HG03196 (cell line): ENCODE measurements around the gene CARTPT.

ENCODE experiments used
- ATAC-seq: cut with Tn5 transposase; IDR thresholded peaks from one replicate; pipeline ENCODE4 v1.9.1; 2021; ENCODE audit not compliant: unreplicated experiment

Gene CARTPT

DNA sequence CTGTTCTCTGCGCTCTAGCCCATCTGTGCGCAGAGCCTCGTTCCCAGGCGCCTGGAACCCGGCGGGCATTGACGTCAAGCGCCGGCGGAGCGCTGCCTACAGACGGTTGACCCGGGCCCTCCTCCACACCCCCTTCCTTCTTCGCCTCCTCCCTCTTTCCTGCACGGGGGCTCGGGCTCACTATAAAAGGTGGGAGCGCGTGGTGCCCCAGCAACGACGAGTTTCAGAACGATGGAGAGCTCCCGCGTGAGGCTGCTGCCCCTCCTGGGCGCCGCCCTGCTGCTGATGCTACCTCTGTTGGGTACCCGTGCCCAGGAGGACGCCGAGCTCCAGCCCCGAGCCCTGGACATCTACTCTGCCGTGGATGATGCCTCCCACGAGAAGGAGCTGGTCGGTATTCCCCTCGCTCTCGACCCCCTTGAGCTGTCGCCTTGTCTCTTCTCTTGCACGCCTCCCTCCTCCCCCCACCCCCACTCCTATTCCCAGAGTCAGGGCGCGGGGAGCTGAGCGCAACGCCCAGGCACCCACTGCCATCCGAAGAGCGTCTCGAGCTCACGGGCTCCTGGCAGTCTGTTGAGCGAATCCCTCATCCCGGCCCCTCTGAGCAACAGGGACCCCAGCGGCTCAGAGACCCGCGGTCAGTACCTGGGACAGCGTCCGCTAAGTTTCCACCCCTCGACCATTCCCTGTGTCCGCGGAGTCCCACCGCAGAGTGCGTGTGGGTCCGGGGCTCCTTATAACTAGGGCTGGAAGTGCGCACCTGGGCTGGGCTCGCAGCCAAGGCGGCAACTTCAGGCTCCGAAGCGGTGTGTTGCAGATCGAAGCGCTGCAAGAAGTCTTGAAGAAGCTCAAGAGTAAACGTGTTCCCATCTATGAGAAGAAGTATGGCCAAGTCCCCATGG is at the start of gene CARTPT:
Gene CARTPT (plus strand): TSS at position 213 of the 902 bp plus-strand sequence. CDS start 19 bp downstream, at position 232.
- no peak for ATAC-seq

DNA sequence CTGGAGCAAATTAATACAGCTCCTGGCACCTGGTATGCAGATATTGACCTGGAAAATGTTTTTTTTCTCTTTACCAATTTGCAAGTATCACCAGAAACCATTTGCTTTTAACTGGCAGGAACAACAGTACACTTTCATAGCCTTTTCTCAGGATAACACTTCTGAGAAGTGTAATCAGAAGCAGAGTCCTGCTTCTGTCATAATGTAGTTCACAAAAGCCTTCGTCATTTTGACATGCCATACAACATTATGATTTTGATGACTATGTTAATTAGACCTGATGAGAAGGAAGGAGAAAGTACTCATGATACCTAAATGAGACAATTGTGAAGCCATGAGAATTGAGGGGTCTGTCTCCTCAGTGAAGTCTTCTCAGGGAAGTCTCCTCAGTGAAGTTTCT is 41.1 kb upstream of the CARTPT start:
- no peak for ATAC-seq

DNA sequence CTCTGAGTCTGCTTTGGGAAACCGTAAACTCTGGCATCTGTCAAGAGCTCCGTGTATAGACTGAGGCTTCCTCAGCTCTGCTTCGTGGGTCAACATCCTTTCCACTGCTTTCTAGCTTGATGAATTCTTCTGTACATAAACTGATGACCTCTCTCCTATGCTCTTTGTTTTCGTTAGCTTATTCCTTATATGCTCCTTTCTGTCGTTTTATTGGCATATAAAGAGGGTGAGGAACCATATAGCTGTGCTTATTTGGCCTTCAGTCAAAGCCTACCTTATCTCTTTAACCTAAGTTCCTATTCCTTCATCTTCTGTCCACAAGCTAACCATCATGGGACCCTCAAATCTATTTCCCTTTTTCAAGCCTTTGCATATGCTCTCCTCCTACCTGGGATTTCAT is 39.4 kb upstream of the CARTPT start:
- no peak for ATAC-seq

DNA sequence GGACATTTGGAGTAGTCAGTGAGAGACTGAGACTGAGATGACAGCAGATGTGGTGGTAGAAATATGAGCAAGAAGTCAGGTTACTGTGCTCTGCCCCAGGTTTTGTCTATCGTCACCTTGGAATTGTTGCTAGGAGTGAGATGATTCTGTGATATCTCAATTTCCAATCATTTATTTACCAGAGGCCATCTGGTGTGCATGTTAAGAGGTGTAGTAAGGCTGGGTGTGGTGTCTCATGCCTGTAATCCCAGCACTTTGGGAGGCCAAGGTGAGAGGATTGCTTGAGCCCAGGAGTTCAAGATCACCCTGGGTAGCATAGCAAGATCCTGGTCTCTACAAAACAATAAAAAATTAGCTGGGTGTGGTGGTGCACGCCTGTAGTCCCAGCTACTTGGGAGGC is 38.6 kb upstream of the CARTPT start:
- ATAC-seq = no peak

DNA sequence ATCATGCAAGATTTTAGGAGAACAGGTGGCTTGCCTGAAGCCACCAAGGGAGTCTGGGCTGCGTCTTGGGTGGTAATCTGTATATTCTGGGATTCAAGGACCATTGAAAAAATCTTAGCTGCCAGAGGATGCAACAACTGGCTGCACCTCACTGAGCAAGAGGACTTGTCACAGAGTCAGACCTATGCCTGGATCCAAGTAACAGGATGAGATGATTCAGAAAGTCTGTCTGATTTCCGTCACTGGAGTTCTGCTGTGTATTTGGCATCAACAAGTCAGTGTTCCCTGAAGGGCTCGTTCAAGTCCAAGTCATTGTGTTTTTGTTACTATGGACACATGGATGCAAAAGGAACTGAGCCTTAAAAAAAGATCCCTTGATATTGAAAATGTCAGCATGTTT is 37.8 kb upstream of the CARTPT start:
- ATAC-seq = no peak

DNA sequence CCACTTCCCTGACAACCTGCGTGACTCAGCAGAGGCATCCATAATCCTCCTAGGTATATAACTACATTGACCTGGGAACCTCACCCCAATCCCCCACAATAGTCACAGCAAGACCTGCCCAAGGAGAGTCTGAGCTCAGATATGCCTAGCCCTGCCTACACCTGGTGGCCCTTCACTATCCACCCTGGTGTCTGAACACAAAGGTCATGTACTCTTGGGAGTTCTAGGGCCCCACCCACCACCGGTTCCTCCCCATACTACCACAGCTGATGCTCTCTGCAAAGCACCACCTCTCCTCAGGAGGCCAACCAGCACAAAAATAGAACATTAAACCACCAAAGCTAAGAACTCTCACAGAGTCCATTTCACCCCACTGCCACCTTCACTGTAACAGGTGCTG is 34.8 kb upstream of the CARTPT start:
- ATAC-seq = no peak

DNA sequence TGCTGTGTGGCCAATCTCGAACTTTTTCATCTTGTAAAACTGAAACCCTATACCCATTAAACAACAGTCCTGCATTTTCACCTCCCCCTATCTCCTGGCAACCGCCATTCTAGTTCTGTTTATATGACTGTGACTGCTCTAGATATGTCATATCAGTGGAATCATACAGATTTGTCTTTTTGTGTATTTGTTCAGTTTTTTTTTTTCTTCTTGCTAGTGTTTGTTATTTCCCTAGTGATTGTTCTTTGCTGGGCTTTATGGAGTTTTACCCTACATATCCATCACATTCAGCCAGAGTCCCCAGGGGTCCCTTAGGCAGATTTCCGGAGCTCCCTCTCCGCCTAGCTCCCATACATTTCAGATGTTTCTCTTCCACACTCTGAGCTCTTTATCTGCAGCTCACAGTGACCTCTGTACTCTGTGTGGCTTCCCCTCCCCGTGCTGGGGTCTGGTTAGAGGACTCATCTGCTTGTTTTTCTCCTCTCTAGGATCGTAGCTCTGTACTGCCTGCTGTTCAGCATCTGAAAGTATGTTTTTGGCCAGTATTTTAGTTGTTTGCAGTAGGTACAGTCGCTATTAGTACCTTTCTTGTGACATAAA is 25.1 kb upstream of the CARTPT start:
- ATAC-seq = no peak

DNA sequence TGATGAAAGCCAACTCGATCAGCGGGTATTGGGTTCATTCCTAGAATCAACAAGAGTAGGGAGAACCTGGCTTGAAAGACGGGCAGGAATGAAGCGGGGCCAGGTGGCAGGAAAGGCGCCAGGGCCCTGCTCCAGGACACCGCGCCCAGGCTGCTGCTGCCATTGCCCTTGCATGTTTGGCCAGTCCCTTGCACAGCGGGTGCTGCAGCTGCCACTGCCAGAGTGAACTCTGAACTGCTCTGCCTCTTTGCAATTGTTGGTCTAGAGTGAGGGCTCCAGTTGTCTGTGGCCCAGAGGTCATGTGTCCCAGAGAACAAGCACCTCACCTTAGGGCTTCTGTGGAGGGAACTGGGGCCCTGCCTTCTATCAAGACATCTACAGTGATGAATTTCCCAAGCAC is 24.0 kb upstream of the CARTPT start:
- no peak for ATAC-seq

DNA sequence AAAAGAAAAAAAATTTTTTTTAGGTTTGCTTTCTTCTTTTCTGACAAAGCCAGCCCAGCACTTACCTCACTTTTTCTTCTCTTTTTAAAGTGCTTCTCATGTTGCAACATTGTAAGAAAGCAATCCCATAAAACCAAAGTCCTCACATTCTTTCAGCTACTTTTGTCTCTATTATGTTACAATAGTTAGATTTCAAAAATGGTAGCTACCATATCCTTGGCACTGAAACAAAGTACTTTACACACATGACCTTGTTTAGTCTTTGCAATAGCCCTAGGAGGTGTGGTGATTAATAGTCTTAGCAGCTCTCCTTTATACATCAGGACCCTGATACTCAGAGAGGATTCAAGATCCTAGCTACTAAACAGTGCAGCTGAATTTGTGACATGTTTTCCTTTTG is 23.5 kb upstream of the CARTPT start:
- ATAC-seq = no peak

DNA sequence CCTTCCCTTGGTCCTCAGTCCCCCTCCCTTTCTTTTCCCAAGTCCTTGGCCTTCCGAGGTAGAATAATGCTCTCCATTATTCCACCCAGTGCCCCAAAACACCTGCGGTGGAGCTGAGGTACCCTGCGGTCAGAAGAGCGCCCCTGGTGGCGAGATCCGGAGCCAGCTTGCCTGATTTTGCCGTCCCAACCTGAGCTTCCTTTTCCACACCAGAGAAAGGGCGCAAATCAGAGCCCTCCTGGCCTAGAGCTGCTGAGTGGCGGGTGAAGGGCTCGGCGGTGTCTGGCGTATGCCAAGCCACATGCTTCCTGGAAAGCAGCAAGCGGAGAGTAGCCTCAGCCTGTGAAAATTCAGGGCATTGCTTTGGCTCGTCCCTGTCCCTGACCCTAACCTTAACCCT is 21.1 kb upstream of the CARTPT start:
- no peak for ATAC-seq

DNA sequence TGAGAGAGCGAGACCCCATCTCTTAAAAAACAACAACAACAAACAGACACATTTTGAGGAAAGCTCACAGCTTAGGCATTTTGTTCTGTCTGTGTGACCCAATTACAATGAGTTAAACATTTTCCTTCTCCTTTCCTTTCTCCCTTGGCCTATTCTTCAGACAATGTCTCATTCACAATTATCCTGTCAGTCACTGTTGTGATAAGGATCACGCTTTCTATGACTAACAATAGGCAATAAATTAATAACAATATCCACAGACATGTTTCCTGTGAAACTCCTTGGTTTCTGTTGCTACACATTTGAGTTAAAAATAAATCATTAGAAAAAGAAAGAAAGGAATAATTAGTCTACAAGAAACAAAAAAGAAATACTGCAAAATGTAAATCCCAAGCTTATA is 19.8 kb upstream of the CARTPT start:
- ATAC-seq = no peak

DNA sequence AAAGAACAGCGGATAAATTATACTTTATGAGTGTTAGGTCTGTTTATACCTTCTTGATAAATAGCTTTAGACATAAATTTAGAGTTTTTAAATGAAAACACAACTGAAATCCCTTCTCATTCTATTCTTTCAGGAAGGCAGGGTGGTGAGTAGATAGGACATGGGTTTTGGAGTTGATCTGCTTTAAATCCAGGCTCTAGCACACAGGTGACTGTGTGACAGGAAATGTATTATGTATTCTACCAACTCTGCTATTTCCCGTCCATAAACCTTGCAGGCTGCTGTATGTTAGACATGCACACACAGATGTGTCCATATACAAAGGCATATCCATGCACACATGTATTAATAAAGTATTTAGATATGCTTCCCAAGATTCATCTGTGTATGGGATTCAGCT is 19.3 kb upstream of the CARTPT start:
- no peak for ATAC-seq

DNA sequence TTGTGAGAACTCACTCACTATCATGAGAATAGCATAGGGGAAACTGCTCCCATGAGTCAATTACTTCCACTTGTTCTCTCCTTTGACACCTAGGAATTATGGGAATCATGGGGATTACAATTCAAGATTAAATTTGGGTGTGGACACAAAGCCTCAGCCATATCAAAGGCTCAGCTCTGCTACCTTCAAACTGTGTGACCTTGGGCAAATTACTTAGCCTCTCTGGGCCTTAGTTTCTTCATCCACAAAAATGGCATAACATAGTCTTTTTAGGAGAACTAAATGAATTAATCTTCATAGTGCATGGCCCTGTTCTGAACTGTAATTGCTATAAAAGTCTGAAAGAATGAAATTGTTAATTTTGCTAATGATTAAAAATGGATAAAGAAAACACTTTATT is 18.3 kb upstream of the CARTPT start:
- ATAC-seq = no peak

DNA sequence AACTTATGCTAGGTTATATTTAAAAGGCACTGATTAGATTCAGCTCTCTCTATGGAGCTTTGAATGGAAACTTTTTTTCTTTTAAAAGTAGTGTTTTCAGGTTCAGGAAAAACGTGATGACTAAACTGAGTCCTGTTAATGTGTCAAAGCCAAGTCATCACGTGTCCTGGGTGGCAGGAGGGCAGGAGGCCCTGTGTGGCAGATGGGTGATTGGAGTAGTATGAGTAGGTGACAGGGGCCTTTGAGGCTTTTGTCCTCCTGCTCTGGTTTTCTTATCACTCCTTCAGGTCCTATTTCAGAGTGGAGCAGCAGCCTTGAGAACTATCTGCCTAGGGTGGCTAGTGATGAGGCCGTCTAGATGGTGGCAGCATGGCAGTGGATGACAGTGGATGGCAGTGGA is 17.7 kb upstream of the CARTPT start:
- ATAC-seq = no peak

DNA sequence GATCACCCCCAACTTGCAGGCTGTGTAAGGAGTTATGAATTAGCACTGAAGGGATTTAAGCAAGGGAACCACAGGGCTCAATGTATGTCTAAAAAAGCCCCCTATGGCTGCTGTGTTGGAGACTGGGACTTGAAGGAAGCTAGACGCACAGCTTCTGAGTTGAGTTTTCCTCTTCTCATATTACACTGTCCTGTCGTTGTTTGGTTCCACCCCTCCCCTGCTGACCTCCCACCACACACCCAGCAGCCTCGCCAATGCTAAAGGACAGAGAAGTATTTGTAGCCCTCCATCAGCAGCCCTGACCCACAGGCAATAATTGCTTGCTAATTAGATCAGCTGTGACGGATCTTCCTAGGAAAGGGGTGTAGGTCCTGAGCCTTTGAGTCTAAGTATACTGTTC is 15.1 kb upstream of the CARTPT start:
- no peak for ATAC-seq

DNA sequence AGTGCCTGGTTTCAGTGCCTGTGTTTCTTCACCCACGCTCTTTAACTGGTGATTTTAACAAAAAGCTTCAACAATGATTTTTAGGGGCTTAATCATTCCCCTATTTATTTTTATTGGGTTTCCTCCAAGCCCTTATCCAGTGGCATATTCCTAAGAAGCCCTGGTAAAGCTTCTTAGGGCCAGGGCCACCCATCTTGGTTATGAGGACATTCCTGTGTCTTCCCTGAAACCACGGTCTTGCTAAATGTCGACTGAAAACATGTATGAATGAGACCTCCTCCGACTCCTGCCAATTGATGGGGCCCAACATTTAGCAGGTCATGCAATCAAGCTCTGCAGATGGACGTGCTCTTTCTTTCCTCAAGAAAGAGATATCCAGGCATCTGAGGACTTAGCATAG is 13.7 kb upstream of the CARTPT start:
- ATAC-seq = no peak

DNA sequence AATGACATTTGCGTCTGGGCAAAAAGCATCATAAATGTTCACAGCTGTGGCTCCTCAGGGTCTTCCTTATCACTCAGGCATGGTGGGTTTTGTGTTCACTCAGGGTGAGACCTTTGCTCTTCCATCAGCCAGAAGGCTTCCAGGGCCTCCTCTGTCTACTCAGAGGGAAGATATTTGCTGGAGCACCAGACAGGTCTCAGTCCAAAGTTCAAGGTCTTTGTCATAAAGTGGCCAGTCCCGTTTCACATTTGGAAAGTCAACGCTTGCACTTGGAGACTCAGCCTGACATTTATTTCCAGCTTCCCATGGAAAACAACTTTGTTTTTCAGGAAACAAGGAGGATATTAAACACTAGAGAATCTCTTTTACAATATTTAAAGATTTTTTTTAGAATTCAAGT is 12.2 kb upstream of the CARTPT start:
- no peak for ATAC-seq

DNA sequence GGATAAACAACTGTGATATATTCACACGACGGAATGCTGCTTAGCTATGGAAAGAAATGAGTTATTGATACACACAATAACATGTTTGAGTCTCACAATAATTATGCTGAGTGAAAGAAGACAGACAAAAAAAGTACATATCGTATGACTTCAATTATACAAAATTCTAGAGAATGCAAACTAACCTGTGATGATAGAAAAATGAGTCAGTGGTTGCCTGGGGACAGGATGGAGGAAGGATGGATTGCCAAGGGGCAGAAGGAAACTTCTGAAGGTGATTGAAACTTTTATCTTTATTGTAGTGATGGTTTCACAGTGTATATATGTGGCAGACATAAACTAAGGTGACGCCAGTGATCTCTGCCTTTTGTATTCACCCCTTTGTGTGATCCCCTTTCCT is 7.5 kb upstream of the CARTPT start:
- no peak for ATAC-seq

DNA sequence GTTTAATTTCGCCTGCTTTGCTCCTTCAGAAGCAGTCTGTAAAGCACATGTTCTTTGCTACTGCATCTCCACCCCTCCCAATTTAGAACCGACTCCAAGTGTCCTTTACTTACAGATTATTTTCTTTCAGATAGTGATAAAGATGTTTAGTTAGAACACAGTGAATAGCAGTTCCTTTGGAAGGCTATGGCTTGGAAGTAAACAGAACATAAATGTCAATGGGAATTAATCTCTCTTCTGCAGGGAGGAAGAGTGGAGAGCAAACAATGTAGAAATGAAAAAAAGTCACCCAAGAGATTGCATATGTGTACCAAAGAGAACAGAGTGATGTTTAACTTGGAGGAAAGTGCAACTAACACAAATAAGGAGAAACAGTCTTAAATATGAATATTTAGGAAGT is 4.2 kb upstream of the CARTPT start:
- no peak for ATAC-seq

DNA sequence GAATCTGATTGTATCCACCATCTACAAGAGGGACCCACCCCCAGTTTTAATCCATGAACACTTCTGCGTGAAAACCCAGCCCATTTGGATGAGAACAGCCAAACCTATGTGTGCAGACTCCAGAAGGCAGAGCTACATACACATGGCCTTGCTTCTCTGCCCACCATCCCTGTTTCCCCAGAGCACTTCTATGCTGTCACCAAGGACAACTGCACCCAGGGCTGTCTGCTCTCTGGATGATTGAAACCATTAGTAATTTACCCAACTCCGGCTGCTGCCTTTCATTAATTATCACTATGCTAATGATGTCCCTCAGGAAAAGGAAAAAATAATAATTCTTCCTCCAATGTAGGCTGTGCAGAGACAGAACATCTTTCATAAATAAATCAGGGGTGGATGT is 8.9 kb downstream of the CARTPT start:
- no peak for ATAC-seq

DNA sequence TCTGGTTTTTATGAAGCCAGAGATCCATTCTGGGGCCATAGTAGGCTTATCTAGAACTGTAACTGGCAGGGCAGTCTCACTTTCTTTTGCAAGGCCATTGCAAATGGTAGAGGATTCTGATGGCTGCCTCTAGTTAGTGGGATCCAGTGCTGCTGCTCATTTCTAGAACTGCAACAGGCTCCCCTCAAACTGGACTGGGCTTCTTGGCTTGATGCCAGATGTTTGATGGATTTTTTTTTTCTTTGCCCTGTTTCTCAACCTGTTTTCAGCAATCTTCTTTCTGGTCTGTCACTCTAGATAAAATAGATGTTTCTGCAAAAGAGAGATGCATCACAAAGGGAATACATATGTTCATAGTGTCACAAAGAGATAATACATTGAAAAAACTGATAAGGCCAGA is 11.9 kb downstream of the CARTPT start:
- no peak for ATAC-seq

DNA sequence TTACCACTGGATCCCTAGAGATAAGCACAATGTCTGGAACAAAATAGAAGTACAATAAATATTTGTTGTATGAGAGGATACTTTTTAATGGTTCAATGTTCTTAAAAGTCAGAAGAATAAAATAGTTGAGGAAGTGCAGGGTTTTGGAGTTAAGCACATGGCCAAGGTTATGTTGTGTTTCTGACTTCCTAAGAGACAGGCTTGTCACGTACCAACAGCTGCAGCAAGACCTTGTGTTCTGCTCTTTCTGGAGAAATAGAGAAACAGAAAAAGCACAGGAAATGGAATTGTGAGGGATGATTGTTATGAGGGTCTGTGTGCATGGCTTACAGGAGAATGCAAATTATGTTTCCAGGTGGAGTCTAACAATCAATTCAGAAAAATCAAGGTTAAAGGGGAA is 12.9 kb downstream of the CARTPT start:
- no peak for ATAC-seq

DNA sequence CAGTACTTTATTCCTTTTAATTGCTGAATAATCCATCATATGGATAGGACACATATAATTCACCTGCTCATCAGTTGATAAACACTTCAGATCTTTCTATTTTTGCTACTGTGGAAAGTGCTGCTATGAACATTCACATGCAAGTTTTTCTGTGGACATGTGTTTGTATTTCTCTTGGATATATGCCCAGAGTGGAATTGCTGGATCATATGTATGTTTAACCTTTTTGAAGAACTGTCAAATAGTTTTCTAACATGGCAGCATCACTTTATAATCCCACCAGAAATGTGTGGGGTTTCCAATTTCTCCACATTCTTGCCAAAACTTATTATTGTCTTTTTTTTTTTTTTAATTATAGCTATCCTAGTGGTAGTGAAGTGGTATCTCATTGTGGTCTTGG is 15.1 kb downstream of the CARTPT start:
- ATAC-seq = no peak
